RWPE1 (cell line): ENCODE measurements around the gene IGF2BP1.

Experiments used
- CTCF ChIA-PET: fragments of 350-600 bp; sonication (Branson Sonifier 250); formaldehyde crosslinking; extraction: SDS; loops from one replicate; lab custom pipeline; 2021; lab: Yijun Ruan, JAX
- POLR2A ChIA-PET: fragments of 400-600 bp; formaldehyde crosslinking; extraction: SDS; loops from one replicate; lab custom pipeline; 2020; ENCODE audit warnings: antibody characterized with exemption; ENCODE audit not compliant: low non-redundant PET; lab: Yijun Ruan, JAX
- DNase-seq: peaks from one replicate; pipeline ENCODE4 v3.0.0; 2012; ENCODE audit warnings: low spot score
- H3K27ac ChIP-seq: fragments of 450-650 bp; 2 replicates; pipeline ENCODE4 v1.5.1; 2017
- TF ChIP-seq, protein P1 (sequence below): fragments of 450-650 bp; conservative IDR thresholded peaks from 2 replicates; pipeline ENCODE4 v1.5.1; 2017; ENCODE audit warnings: low read depth, mild to moderate bottlenecking

IGF2BP1 gene

DNA sequence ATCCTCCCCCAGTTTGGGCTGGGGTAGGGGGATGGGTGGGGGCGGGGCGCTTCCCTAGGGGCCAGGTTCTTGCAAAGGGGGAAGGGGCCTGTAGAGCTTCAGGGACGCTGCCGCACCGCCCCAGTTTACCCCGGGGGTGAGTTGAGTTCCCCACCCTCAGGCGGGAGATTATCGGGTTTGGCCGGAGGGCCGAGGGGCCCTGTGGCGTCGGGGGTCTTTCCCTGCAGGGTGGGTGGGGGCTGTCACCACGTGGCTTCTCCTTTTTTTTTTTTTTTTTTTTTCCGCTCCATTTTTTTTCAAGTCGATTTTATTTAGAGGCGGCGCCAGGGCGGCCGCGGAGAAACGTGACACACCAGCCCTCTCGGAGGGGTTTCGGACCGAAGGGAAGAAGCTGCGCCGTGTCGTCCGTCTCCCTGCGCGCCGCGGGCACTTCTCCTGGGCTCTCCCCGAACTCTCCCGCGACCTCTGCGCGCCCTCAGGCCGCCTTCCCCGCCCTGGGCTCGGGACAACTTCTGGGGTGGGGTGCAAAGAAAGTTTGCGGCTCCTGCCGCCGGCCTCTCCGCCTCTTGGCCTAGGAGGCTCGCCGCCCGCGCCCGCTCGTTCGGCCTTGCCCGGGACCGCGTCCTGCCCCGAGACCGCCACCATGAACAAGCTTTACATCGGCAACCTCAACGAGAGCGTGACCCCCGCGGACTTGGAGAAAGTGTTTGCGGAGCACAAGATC lies at the start of gene IGF2BP1:
IGF2BP1 (plus strand) TSS at position 283 of the 724 bp plus-strand sequence; CDS start at position 644, 361 bp downstream.
- DNase-seq: no peak
- ChIA-PET POLR2A (interaction anchor here (0.7 kb wide), 1 partner anchor 196 kb away, joined by 5 read pairs; no protein-coding TSS in a partner anchor), CTCF (interaction anchor here (0.7 kb wide), 1 partner anchor 104 kb away, joined by 5 read pairs; no protein-coding TSS in a partner anchor)

DNA sequence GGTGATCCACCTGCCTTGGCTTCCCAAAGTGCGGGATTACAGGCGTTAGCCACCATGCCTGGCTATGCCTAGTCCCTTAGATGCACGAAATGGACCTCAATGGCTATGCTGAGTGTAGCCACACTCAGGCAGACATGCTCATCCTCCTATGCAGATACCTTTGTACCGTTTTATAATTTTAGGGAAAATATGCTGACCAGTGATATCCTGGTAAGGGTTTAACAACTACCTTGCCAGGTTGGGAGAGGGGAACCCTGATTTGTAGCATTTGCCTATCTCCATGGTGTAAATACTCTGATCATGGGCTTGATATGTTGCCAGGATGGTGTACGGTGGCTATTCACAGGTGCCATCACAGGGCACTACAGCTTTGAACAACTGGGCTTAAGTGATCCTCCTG lies 45.6 kb upstream of the IGF2BP1 start:
- H3K27ac ChIP-seq: no peak overlapping the region
- ChIA-PET POLR2A (interaction anchor here (0.7 kb wide), 1 partner anchor 85 kb away, joined by 9 read pairs; no protein-coding TSS in a partner anchor), CTCF (no interaction called here)
- DNase-seq: no peak
- TF ChIP-seq, protein P1, sequence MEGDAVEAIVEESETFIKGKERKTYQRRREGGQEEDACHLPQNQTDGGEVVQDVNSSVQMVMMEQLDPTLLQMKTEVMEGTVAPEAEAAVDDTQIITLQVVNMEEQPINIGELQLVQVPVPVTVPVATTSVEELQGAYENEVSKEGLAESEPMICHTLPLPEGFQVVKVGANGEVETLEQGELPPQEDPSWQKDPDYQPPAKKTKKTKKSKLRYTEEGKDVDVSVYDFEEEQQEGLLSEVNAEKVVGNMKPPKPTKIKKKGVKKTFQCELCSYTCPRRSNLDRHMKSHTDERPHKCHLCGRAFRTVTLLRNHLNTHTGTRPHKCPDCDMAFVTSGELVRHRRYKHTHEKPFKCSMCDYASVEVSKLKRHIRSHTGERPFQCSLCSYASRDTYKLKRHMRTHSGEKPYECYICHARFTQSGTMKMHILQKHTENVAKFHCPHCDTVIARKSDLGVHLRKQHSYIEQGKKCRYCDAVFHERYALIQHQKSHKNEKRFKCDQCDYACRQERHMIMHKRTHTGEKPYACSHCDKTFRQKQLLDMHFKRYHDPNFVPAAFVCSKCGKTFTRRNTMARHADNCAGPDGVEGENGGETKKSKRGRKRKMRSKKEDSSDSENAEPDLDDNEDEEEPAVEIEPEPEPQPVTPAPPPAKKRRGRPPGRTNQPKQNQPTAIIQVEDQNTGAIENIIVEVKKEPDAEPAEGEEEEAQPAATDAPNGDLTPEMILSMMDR: no peak

More for the DNA sequence above, at the start of gene IGF2BP1:
- TF ChIP-seq, protein P1: no peak
- H3K27ac ChIP-seq: no peak within 1 kb of the TSS

DNA sequence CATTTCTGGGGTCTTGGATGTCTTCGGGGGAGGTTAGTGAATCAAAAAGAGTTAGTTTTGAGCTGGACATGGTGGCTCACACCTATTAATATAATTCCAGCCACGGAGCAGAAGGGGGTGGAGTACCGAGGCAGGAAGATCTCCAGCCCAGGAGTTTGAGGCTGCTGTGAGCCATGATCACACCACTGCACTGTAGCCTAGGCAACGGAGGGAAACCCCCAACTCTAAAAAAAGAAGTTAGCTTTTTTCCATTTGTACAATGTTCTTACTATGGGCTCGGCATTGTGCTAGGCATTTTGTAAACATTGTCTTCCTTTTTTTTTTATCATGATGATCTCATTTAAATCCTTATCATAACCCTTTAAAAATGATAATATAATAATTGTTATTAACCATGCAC lies 44.3 kb upstream of the IGF2BP1 start:
- no peak overlapping the region for H3K27ac ChIP-seq
- ChIA-PET POLR2A (no interaction called here), CTCF (interaction anchor here (0.6 to 2.4 kb wide), 3 partner anchors 9 to 148 kb away, joined by 3 to 7 read pairs (median 4); no protein-coding TSS in a partner anchor)
- TF ChIP-seq, protein P1: no peak
- DNase-seq: no peak

DNA sequence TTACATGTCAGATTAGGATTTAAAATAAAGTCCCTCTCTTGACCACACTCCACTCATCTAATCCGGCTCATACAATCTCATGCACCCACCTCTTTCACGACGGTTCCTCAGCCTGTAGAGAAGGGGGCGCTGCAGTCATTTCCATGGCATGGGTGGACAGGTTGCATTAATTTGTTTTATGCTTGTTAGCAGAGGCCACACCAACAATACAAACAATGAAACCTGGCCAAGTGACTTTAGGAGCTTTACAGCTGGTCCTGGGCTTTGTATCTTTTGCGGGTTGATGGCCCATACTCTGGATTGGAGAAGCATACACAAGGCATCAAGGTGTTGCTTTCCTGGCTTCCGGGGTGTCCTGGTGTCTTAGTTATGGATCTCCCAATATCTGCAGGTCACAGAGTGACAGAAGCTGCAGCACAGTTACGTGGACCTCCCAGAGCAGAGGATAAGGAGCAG lies 42.9 kb upstream of the IGF2BP1 start:
- no peak for DNase-seq
- POLR2A ChIA-PET: no interaction called here
- no peak overlapping the region for H3K27ac ChIP-seq
- TF ChIP-seq, protein P1: no peak; the same call in 1 of the 2 replicates
- CTCF ChIA-PET: interaction anchor here (0.6 to 2.4 kb wide), 3 partner anchors 14 to 78 kb away, joined by 3 to 7 read pairs (median 3); partner anchors contain the start of gene GIP

DNA sequence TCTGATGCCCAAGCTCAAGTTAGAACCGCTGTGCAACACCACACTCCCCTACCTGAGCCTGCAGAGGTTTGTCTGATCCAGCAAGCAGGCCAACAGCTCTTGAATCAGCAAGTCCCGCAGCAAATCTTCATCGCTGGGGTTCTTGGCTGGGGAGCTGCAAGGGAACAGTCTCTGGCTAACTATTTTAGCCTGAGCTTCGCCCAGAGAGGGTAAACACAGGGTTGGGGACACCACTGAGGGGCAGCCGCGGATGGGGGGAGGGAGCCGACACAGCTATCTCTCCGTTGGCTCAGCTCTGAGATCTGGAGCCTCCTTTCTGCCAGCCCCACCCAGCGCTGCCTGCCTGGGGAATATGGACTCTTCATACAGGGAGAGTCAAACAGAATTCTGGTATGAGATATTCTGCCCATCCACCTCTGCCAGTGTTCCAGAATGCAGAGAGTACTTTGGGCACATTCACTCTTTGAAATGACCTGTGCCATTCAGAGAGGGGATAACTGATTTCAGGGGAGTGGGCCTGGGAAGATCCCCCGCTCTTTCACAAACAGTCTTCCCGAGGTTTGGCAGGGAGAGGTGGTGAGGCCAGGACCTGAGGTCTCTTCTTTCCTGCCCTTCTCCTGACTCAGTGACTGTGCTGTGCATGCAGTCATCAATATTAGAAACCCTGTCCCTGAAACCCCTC lies 36.2 kb upstream of the IGF2BP1 start:
- no peak for DNase-seq
- no peak overlapping the region for H3K27ac ChIP-seq
- POLR2A ChIA-PET: no interaction called here
- TF ChIP-seq, protein P1: no peak
- CTCF ChIA-PET: interaction anchor here (0.7 kb wide), 1 partner anchor 208 kb away, joined by 4 read pairs; no protein-coding TSS in a partner anchor

DNA sequence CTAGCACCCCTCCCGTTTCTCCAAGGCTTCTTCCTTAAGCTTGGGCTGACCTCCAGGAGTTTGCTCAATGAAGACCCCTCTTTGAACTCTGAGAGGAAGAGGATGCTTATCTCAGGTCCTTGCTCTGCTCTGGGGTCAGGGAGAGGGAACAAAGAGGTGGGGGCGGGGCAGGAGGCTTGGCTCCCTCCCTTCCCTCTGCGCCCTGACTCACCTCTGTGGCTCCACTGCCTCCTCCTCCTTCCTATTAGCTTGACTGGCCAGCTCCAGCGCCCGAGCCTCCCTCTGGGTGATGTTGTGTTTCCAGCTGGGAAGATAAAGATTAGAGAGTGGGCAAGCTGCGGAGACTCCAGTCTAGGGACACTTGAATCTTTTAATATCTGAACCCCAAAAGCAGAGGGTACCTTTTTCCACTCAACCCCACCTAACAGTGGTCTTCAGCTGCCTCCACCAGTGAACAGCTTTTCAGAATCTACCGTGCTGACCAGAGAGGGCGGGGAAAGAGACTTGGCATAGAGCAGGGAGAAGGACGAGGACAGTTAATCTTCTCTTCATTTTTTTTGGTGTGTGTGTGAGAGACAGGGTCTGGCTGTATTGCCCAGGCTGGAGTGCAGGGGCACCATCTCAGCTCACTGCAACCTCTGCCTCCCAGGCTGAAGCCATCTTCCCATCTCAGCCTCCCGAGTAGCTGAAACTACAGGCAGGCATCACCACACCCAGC lies 35.5 kb upstream of the IGF2BP1 start:
- no peak overlapping the region for H3K27ac ChIP-seq
- TF ChIP-seq, protein P1: no peak
- ChIA-PET POLR2A (no interaction called here), CTCF (interaction anchor here (0.6 to 0.7 kb wide), 2 partner anchors 71 to 747 kb away, joined by 3 to 4 read pairs; no protein-coding TSS in a partner anchor)
- DNase-seq: peak; percentile 33
